SK-N-SH (cell line): ENCODE measurements around the gene FCRL5. TPM values are rescaled to one million over a fixed set of nuclear protein-coding genes. Genes with fewer than 3 reads are reported as not detected.

Experiments
- CTCF ChIA-PET: fragments of 300-600, 350-600 bp; formaldehyde crosslinking; extraction: SDS; loops from one replicate; lab custom pipeline; 2021; lab: Yijun Ruan, JAX
- POLR2A ChIA-PET: fragments of 350-600 bp; sonication (Branson Sonifier 250); formaldehyde crosslinking; extraction: SDS; loops from one replicate; lab custom pipeline; 2020; ENCODE audit warnings: antibody characterized with exemption, inconsistent platforms; lab: Yijun Ruan, JAX
- DNase-seq: peaks from one replicate; pipeline ENCODE4 v3.0.0; 2012
- H2AFZ ChIP-seq: fragments of 200-600 bp; sonication (generic); 2 replicates; pipeline ENCODE4 v1.8.1; 2016; ENCODE audit warnings: antibody characterized with exemption, mild to moderate bottlenecking, low read depth
- H3F3A ChIP-seq: fragments of 200-600 bp; sonication (generic); replicated peaks from 2 replicates; pipeline ENCODE3; 2016; ENCODE audit warnings: antibody characterized with exemption, mild to moderate bottlenecking; ENCODE audit not compliant: insufficient read depth
- H3K27ac ChIP-seq, 2 experiments: fragments of 200-500 bp in 1 of 2; fragments of 200-600 bp in 1 of 2; sonication (Bioruptor generic) in 1 of 2; sonication (generic), shearing (Covaris generic) in 1 of 2; 2 replicates each; pipeline versions ENCODE4 v1.5.1 to v1.6.1; 2014 to 2016; ENCODE audit warnings: low read depth in 2 of 2, inconsistent platforms in 1 of 2, low read length in 1 of 2, mild to moderate bottlenecking in 1 of 2, mixed read lengths in 1 of 2
- H3K27me3 ChIP-seq: fragments of 200-600 bp; sonication (generic), shearing (Covaris generic); 2 replicates; pipeline ENCODE4 v1.6.1; 2016; ENCODE audit warnings: mixed run types; ENCODE audit not compliant: insufficient read depth
- H3K36me3 ChIP-seq, 2 experiments: fragments of 200-500 bp in 1 of 2; fragments of 200-600 bp in 1 of 2; sonication (Bioruptor generic) in 1 of 2; sonication (generic) in 1 of 2; replicated peaks in 1 of 2; 2 replicates each; pipeline versions ENCODE3 to v1.5.1; 2014 to 2016; ENCODE audit warnings: low read length in 1 of 2, mild to moderate bottlenecking in 1 of 2; ENCODE audit not compliant: insufficient read depth in 2 of 2, control insufficient read depth in 1 of 2
- H3K4me1 ChIP-seq, 2 experiments: fragments of 200-500 bp in 1 of 2; fragments of 200-600 bp in 1 of 2; sonication (Bioruptor generic) in 1 of 2; sonication (generic), shearing (Covaris generic) in 1 of 2; 2 replicates each; pipeline versions ENCODE4 v1.5.1 to v1.6.1; 2014 to 2016; ENCODE audit warnings: low read depth in 1 of 2, low read length in 1 of 2, mixed run types in 1 of 2; ENCODE audit not compliant: insufficient read depth in 2 of 2, control insufficient read depth in 1 of 2
- H3K4me2 ChIP-seq: fragments of 200-600 bp; sonication (generic), shearing (Covaris generic); 2 replicates; pipeline ENCODE4 v1.6.1; 2017; ENCODE audit warnings: mixed run types
- H3K4me3 ChIP-seq, 2 experiments: fragments of 200-500 bp in 1 of 2; fragments of 200-600 bp in 1 of 2; sonication (Bioruptor generic) in 1 of 2; sonication (generic), shearing (Covaris generic) in 1 of 2; 2 replicates each; pipeline versions ENCODE4 v1.5.1 to v1.8.1; 2014 to 2016; ENCODE audit warnings: low read depth in 2 of 2, inconsistent platforms in 1 of 2, low read length in 1 of 2, mild to moderate bottlenecking in 1 of 2, mixed read lengths in 1 of 2, moderate library complexity in 1 of 2
- H3K79me2 ChIP-seq: fragments of 200-600 bp; sonication (generic); 2 replicates; pipeline ENCODE4 v1.8.1; 2017; ENCODE audit warnings: mild to moderate bottlenecking; ENCODE audit not compliant: insufficient read depth
- H3K9ac ChIP-seq: fragments of 200-600 bp; sonication (generic); 2 replicates; pipeline ENCODE4 v1.6.1; 2017; ENCODE audit warnings: mixed run types
- H3K9me2 ChIP-seq: fragments of 200-600 bp; sonication (generic); 2 replicates; pipeline ENCODE4 v1.6.1; 2017; ENCODE audit warnings: mixed run types
- H3K9me3 ChIP-seq: fragments of 200-600 bp; sonication (generic); 2 replicates; pipeline ENCODE4 v1.6.1; 2017; ENCODE audit warnings: mixed run types, mild to moderate bottlenecking, moderate library complexity
- H4K20me1 ChIP-seq: fragments of 200-600 bp; sonication (generic); 2 replicates; pipeline ENCODE4 v1.6.1; 2017; ENCODE audit warnings: mild to moderate bottlenecking, mixed run types; ENCODE audit not compliant: insufficient read depth
- FOXJ3 ChIP-seq: sonication (generic); formaldehyde crosslinking; IDR thresholded peaks from 2 replicates; pipeline ENCODE4 v1.5.1; 2020; ENCODE audit warnings: mild to moderate bottlenecking, missing genetic modification reagents
- FOXM1 ChIP-seq: IDR thresholded peaks from 2 replicates; pipeline ENCODE4 v1.4.0; 2012; ENCODE audit warnings: low read depth, mild to moderate bottlenecking
- GABPA ChIP-seq: IDR thresholded peaks from 2 replicates; pipeline ENCODE4 v1.4.0; 2012; ENCODE audit warnings: low read depth, mild to moderate bottlenecking
- IRF3 ChIP-seq: fragments of 150-350 bp; IDR thresholded peaks from 2 replicates; pipeline ENCODE4 v1.6.1; 2016; ENCODE audit warnings: mild to moderate bottlenecking, low read depth, low read length
- JUND ChIP-seq: IDR thresholded peaks from 2 replicates; pipeline ENCODE4 v1.4.0; 2012
- MXI1 ChIP-seq: IDR thresholded peaks from 2 replicates; pipeline ENCODE4 v1.6.1; 2012; ENCODE audit warnings: mild to moderate bottlenecking, low read depth, low read length, improper control_type of control experiment
- NRF1 ChIP-seq: IDR thresholded peaks from 2 replicates; pipeline ENCODE4 v1.6.1; 2012; ENCODE audit warnings: low read depth, mild to moderate bottlenecking, low read length
- POLR2AphosphoS5 ChIP-seq: IDR thresholded peaks from 2 replicates; pipeline ENCODE4 v1.6.1; 2012; ENCODE audit warnings: low read depth, low read length
- RAD21 ChIP-seq: IDR thresholded peaks from 2 replicates; pipeline ENCODE4 v1.6.1; 2012; ENCODE audit warnings: mild to moderate bottlenecking, low read length
- RFX5 ChIP-seq: IDR thresholded peaks from 2 replicates; pipeline ENCODE4 v1.6.1; 2012; ENCODE audit warnings: mild to moderate bottlenecking, improper control_type of control experiment, low read length
- TAF1 ChIP-seq: IDR thresholded peaks from 2 replicates; pipeline ENCODE4 v1.6.1; 2012; ENCODE audit warnings: low read depth, mild to moderate bottlenecking, low read length, moderate library complexity, borderline replicate concordance
- USF1 ChIP-seq: IDR thresholded peaks from 2 replicates; pipeline ENCODE4 v1.4.0; 2012; ENCODE audit warnings: low read depth, borderline replicate concordance
- USF2 ChIP-seq: fragments of 150-350 bp; IDR thresholded peaks from 2 replicates; pipeline ENCODE4 v1.6.1; 2017; ENCODE audit warnings: antibody characterized with exemption, low read length, low read depth, borderline replicate concordance
- YY1 ChIP-seq: IDR thresholded peaks from 2 replicates; pipeline ENCODE4 v1.4.0; 2012; ENCODE audit warnings: low read depth, mild to moderate bottlenecking
- WGBS: methylation state at CpG from one replicate; pipeline ENCODE4 v1.1.6; 2017; ENCODE audit warnings: low lambda C conversion rate; 5-methylcytosine and 5-hydroxymethylcytosine counted together
- polyA plus RNA-seq, 3 experiments: library from polyadenylated mRNA; depleted of rRNA; stranded (reverse); fragments of >200 nt; gene quantifications; 2 replicates each; pipeline ENCODE4 v1.2.3, GENCODE V29; 2012
- TF ChIP-seq, protein P1 (sequence below): IDR thresholded peaks from 2 replicates; pipeline ENCODE4 v1.6.1; 2012; ENCODE audit warnings: mild to moderate bottlenecking, low read depth, low read length, moderate library complexity

Gene FCRL5
- polyA plus RNA-seq, 1 of the 3 experiments (the other 2 are of a cell fraction), result not detected

DNA sequence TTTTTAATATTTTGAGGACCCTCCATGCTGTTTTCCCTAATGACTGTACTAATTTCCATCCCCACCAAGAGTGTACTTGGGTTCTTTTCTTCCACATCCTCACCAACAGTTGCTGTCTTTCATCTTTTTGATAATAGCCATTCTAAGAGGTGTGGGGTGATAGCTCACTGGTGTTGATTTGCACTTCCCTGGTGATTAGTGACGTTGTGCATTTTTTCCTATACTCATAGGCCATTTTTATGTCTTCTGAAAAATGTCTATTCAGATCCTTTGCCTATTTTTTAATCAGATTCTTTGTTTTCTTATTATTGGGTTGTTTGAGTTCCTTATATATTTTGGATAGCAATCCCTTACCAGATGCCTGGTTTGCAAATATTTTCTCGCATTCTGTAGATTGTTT is 64.2 kb downstream of the FCRL5 start:
- POLR2A ChIA-PET, result no interaction called here
- no peak for DNase-seq
- 10% methylated on average over 2 of the region's 2 CpGs for WGBS
- Histone ChIP-seq H3K9ac (no peak overlapping the region), H3F3A (peaks cover 2% of the 10 kb centered on the region), H3K9me2 (no peaks in the 10 kb centered on the region), H3K4me2 (no peak overlapping the region), H2AFZ (no peak overlapping the region), H3K27ac (no peak overlapping the region), H3K27me3 (peaks cover 23% of the 10 kb centered on the region), H3K36me3 (no peaks in the 10 kb centered on the region), H3K4me3 (no peak overlapping the region), H3K9me3 (no peaks in the 10 kb centered on the region), H4K20me1 (no peaks in the 10 kb centered on the region), H3K4me1 (no peaks in the 10 kb centered on the region), H3K79me2 (no peaks in the 10 kb centered on the region)
- CTCF ChIA-PET, result interaction anchor here (1.2 kb wide), 1 partner anchor 12 kb away, joined by 3 read pairs; no protein-coding TSS in a partner anchor
- TF ChIP-seq FOXJ3 (no peak), RFX5 (peak; percentile 69)

DNA sequence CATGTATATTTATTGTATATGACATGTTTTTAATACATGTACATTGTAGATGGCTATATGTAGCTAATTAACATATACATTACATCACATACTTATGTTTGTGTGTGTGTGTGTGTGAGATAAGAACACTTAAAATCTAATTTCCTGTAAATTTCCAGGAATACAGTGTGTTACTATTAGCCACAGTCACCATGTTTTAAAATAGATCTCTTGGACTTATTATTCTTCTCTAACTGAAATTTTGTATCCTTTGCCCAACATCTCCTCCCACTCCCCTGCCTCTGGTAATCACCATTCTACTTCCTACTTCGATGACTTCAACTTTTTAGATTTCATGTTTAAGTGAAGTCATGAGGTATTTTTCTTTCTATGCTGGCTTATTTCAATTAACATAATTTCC is 64.8 kb downstream of the FCRL5 start:
- H3K4me2 ChIP-seq, result no peak overlapping the region
- H3K27ac ChIP-seq, result no peak overlapping the region
- 7% methylated on average over 1 of the region's 1 CpG for WGBS
- H3K36me3 ChIP-seq, result no peaks in the 10 kb centered on the region
- ChIA-PET CTCF (interaction anchor here (1.2 kb wide), 1 partner anchor 11 kb away, joined by 3 read pairs; no protein-coding TSS in a partner anchor), POLR2A (no interaction called here)
- H2AFZ ChIP-seq, result no peak overlapping the region
- no peaks in the 10 kb centered on the region for H3K79me2 ChIP-seq
- no peak for TF ChIP-seq TAF1
- TF ChIP-seq YY1, result no peak
- no peak for TF ChIP-seq IRF3
- no peak for TF ChIP-seq USF1
- no peak for TF ChIP-seq USF2
- no peak for TF ChIP-seq POLR2AphosphoS5
- TF ChIP-seq NRF1, result no peak
- no peak overlapping the region for H3K9ac ChIP-seq
- H4K20me1 ChIP-seq, result no peaks in the 10 kb centered on the region
- no peaks in the 10 kb centered on the region for H3K9me3 ChIP-seq
- H3K9me2 ChIP-seq, result no peaks in the 10 kb centered on the region
- no peak for DNase-seq
- H3K4me3 ChIP-seq, result no peak overlapping the region
- H3K4me1 ChIP-seq, result no peaks in the 10 kb centered on the region
- peaks cover 16% of the 10 kb centered on the region for H3K27me3 ChIP-seq
- no peaks in the 10 kb centered on the region for H3F3A ChIP-seq

GRCh38 chr1:157487096-157487495 is 65.2 kb downstream of the FCRL5 start:
- no peak overlapping the region for H3K4me3 ChIP-seq
- no peak for DNase-seq
- no peaks in the 10 kb centered on the region for H4K20me1 ChIP-seq
- no peaks in the 10 kb centered on the region for H3K36me3 ChIP-seq
- no peak overlapping the region for H3K9ac ChIP-seq
- ChIA-PET CTCF (interaction anchor here (1.3 to 3.6 kb wide), 2 partner anchors 18 to 117 kb away, joined by 4 to 16 read pairs; no protein-coding TSS in a partner anchor), POLR2A (no interaction called here)
- H3K79me2 ChIP-seq, result no peaks in the 10 kb centered on the region
- 4% methylated on average over 2 of the region's 2 CpGs for WGBS
- H3K4me1 ChIP-seq, result no peaks in the 10 kb centered on the region
- no peaks in the 10 kb centered on the region for H3K9me3 ChIP-seq
- H3K4me2 ChIP-seq, result no peak overlapping the region
- no peaks in the 10 kb centered on the region for H3F3A ChIP-seq
- H3K27ac ChIP-seq, result no peak overlapping the region
- no peaks in the 10 kb centered on the region for H3K9me2 ChIP-seq
- H2AFZ ChIP-seq, result no peak overlapping the region
- peaks cover 14% of the 10 kb centered on the region for H3K27me3 ChIP-seq
- TF ChIP-seq MXI1, result no peak
- TF ChIP-seq JUND, result no peak
- no peak for TF ChIP-seq RAD21
- no peak for TF ChIP-seq GABPA
- TF ChIP-seq FOXM1, result no peak
- no peak for TF ChIP-seq IRF3
- TF ChIP-seq, protein P1, sequence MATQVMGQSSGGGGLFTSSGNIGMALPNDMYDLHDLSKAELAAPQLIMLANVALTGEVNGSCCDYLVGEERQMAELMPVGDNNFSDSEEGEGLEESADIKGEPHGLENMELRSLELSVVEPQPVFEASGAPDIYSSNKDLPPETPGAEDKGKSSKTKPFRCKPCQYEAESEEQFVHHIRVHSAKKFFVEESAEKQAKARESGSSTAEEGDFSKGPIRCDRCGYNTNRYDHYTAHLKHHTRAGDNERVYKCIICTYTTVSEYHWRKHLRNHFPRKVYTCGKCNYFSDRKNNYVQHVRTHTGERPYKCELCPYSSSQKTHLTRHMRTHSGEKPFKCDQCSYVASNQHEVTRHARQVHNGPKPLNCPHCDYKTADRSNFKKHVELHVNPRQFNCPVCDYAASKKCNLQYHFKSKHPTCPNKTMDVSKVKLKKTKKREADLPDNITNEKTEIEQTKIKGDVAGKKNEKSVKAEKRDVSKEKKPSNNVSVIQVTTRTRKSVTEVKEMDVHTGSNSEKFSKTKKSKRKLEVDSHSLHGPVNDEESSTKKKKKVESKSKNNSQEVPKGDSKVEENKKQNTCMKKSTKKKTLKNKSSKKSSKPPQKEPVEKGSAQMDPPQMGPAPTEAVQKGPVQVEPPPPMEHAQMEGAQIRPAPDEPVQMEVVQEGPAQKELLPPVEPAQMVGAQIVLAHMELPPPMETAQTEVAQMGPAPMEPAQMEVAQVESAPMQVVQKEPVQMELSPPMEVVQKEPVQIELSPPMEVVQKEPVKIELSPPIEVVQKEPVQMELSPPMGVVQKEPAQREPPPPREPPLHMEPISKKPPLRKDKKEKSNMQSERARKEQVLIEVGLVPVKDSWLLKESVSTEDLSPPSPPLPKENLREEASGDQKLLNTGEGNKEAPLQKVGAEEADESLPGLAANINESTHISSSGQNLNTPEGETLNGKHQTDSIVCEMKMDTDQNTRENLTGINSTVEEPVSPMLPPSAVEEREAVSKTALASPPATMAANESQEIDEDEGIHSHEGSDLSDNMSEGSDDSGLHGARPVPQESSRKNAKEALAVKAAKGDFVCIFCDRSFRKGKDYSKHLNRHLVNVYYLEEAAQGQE, result no peak
